Measurements from ENCODE around the gene CCDC167.
"Not testable (repeated sequence)": the region's sequence is repeated elsewhere in the genome, so short reads cannot be mapped to it uniquely, and the experiment has no call there.

The CCDC167 gene

GRCh38 chr6:37452522-37452921, 47.2 kb downstream of the CCDC167 start:
- Mint-ChIP-seq H3K27ac (no peak overlapping the region), H3K9me3 (no peaks in the 10 kb centered on the region), H3K27me3 (ENCODE audit: low read depth, poor library complexity) (peaks cover 3% of the 10 kb centered on the region), H3K4me3 (no peak overlapping the region), H3K36me3 (ENCODE audit: low read depth) (peaks cover 54% of the 10 kb centered on the region), H3K4me1 (peaks cover 5% of the 10 kb centered on the region)
- TF ChIP-seq CTCF (IDR thresholded peaks at IDR 0.05), result no peak
- no peak for DNase-seq

- no peak overlapping the region for H3K27ac Mint-ChIP-seq
- DNase-seq, result no peak
- H3K27me3 Mint-ChIP-seq (ENCODE audit: low read depth, poor library complexity), result peaks cover 3% of the 10 kb centered on the region
- TF ChIP-seq CTCF (IDR thresholded peaks at IDR 0.05), result no peak
- peaks cover 53% of the 10 kb centered on the region for H3K36me3 Mint-ChIP-seq (ENCODE audit: low read depth)
- H3K9me3 Mint-ChIP-seq, result no peaks in the 10 kb centered on the region
- H3K4me3 Mint-ChIP-seq, result no peak overlapping the region
- H3K4me1 Mint-ChIP-seq, result peaks cover 5% of the 10 kb centered on the region
Observed at GRCh38 chr6:37451441-37452193, 48.1 kb downstream of the CCDC167 start.

- TF ChIP-seq CTCF (IDR thresholded peaks at IDR 0.05), result no peak
- no peak for DNase-seq
- H3K27ac Mint-ChIP-seq, result no peak overlapping the region
- H3K4me3 Mint-ChIP-seq, result no peak overlapping the region
- H3K4me1 Mint-ChIP-seq, result peaks cover 4% of the 10 kb centered on the region
- no peaks in the 10 kb centered on the region for H3K9me3 Mint-ChIP-seq
- H3K36me3 Mint-ChIP-seq (ENCODE audit: low read depth), result peaks cover 53% of the 10 kb centered on the region
- H3K27me3 Mint-ChIP-seq (ENCODE audit: low read depth, poor library complexity), result no peaks in the 10 kb centered on the region
Observed at GRCh38 chr6:37449984-37450383, 49.7 kb downstream of the CCDC167 start.

- H3K36me3 Mint-ChIP-seq (ENCODE audit: low read depth), result peaks cover 31% of the 10 kb centered on the region
- not testable (repeated sequence) for H3K27ac Mint-ChIP-seq; H3K27me3 Mint-ChIP-seq (ENCODE audit: low read depth, poor library complexity); H3K4me1 Mint-ChIP-seq; H3K9me3 Mint-ChIP-seq; H3K4me3 Mint-ChIP-seq; DNase-seq
Observed at GRCh38 chr6:37443216-37443542, 56.5 kb downstream of the CCDC167 start.

GRCh38 chr6:37442416-37443215, 57.1 kb downstream of the CCDC167 start:
- H3K27me3 Mint-ChIP-seq (ENCODE audit: low read depth, poor library complexity), result no peaks in the 10 kb centered on the region

More at GRCh38 chr6:37442416-37443215, 57.1 kb downstream of the CCDC167 start:
- Mint-ChIP-seq H3K4me3 (no peak overlapping the region), H3K27ac (no peak overlapping the region), H3K9me3 (no peaks in the 10 kb centered on the region), H3K36me3 (ENCODE audit: low read depth) (peaks cover 35% of the 10 kb centered on the region), H3K4me1 (no peaks in the 10 kb centered on the region)
- DNase-seq, result no peak
- TF ChIP-seq CTCF (IDR thresholded peaks at IDR 0.05), result no peak

Measured in nephron progenitor cell (in vitro differentiated cells).